Stimulated activated naive CD8-positive, alpha-beta T cell treated with anti-CD3 and anti-CD28 coated beads, Interleukin-15, Interleukin-2, amounts not matched to agents 100 ng/mL and 50 ng/mL, for 24 hours (primary cell): Measurements from ENCODE around the gene ADH1B.

Experiments
- H3K27ac Mint-ChIP-seq: one replicate; pipeline ENCODE4 v1.8.0; 2021; ENCODE audit warnings: mild to moderate bottlenecking, mixed read lengths
- H3K27me3 Mint-ChIP-seq: one replicate; pipeline ENCODE4 v1.8.0; 2021; ENCODE audit warnings: mixed read lengths
- H3K36me3 Mint-ChIP-seq: one replicate; pipeline ENCODE4 v1.8.0; 2021; ENCODE audit warnings: low read depth, mixed read lengths
- H3K4me1 Mint-ChIP-seq: one replicate; pipeline ENCODE4 v1.8.0; 2021; ENCODE audit warnings: low read depth, mixed read lengths
- H3K4me3 Mint-ChIP-seq: one replicate; pipeline ENCODE4 v1.8.0; 2021; ENCODE audit warnings: mild to moderate bottlenecking, mixed read lengths
- H3K9me3 Mint-ChIP-seq: one replicate; pipeline ENCODE4 v1.8.0; 2021; ENCODE audit warnings: mixed read lengths

The ADH1B gene

GRCh38 chr4:99300934-99301333 is 20.3 kb downstream of the ADH1B start:
- Mint-ChIP-seq H3K9me3 (peaks cover 10% of the 10 kb centered on the region), H3K4me1 (no peaks in the 10 kb centered on the region), H3K4me3 (no peak overlapping the region), H3K36me3 (no peaks in the 10 kb centered on the region), H3K27ac (no peak overlapping the region), H3K27me3 (no peaks in the 10 kb centered on the region)

- Mint-ChIP-seq H3K27ac (no peak overlapping the region), H3K36me3 (no peaks in the 10 kb centered on the region), H3K4me1 (no peaks in the 10 kb centered on the region), H3K9me3 (peaks cover 19% of the 10 kb centered on the region), H3K4me3 (no peak overlapping the region), H3K27me3 (peaks cover 14% of the 10 kb centered on the region)
Observed at GRCh38 chr4:99293357-99293756, 27.8 kb downstream of the ADH1B start.

DNA sequence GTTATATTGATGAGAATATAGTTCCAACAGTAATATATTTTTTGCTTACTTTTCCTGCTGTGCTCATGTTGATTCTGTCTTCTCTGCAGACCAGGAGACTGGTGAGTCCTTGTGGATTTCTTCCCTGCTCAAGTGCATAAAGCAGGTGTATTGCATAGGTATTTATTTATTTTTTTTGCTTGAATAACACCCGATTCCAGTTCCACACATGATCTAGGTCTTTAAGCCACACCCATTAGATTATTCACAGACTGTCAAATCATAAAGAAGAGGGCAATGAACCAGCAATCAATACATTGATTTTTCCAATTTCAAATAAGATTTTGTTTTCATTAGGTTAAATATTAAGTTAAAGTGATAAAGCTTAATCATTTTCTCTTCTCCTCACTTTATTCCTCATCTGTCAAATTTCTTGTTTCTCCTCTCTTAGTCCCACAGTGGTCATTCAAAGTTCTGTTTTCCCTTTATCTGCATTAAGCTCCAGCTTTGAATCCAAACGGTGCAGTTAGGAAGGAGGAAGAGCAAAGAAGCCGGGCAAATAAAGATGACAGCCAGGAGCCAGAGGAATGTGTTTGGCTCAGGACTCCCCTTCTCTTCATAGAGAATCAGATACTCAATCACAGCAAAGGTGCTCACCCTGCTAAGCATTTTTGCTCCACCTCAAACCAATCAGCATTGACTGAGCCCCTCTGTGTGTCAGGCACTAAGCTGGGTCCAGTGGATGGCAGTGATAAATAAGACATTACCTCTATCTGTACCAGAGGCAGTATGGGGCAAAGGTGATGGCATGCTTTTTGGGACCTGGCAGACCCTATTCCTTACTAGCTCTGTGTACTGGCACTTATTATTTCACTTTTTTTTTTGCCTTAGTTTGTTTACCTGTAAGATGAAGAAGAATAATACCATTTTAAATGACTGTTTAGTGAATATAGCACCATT is 30.1 kb downstream of the ADH1B start, which contains the start of gene ADH1A:
Gene ADH1A, minus strand, starts transcription at position 138 of the 939 bp plus-strand sequence. Its CDS starts 71 bp downstream, at position 67.
- no peak within 1 kb of the TSS for H3K4me3 Mint-ChIP-seq
- no peaks in the 10 kb centered on the region for H3K4me1 Mint-ChIP-seq
- H3K27ac Mint-ChIP-seq: no peak within 1 kb of the TSS
- H3K36me3 Mint-ChIP-seq: no peaks in the 10 kb centered on the region
- H3K9me3 Mint-ChIP-seq: peaks cover 15% of the 10 kb centered on the region
- H3K27me3 Mint-ChIP-seq: peaks cover 14% of the 10 kb centered on the region

GRCh38 chr4:99285387-99285786 is 35.8 kb downstream of the ADH1B start:
- H3K27ac Mint-ChIP-seq: no peak overlapping the region
- H3K36me3 Mint-ChIP-seq: no peaks in the 10 kb centered on the region
- H3K4me1 Mint-ChIP-seq: no peaks in the 10 kb centered on the region
- H3K9me3 Mint-ChIP-seq: no peaks in the 10 kb centered on the region
- no peak overlapping the region for H3K4me3 Mint-ChIP-seq
- H3K27me3 Mint-ChIP-seq: no peaks in the 10 kb centered on the region

GRCh38 chr4:99282731-99283130 is 38.5 kb downstream of the ADH1B start:
- Mint-ChIP-seq H3K27ac (no peak overlapping the region), H3K9me3 (no peaks in the 10 kb centered on the region), H3K36me3 (no peaks in the 10 kb centered on the region), H3K4me1 (no peaks in the 10 kb centered on the region), H3K27me3 (no peaks in the 10 kb centered on the region), H3K4me3 (no peak overlapping the region)

DNA sequence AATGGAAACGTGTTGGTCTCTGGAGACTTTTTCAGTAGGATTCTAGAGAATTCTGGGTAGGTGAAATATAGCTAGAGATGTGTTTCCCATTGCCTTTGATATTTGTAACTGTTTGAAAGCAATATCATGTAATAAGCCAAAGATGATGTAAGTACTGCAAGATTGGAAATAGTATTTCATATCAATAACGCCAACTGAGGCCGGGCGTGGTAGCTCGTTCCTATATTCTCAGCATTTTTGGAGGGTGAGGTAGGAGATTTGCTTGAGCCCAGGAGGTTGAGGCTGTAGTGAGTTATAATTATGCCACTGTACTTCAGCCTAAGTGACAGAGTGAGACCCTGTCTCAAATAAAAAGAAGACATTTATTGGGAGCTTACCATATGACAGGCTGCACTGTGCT is 39.9 kb downstream of the ADH1B start:
- Mint-ChIP-seq H3K27me3 (no peaks in the 10 kb centered on the region), H3K9me3 (no peaks in the 10 kb centered on the region), H3K36me3 (no peaks in the 10 kb centered on the region), H3K4me1 (no peaks in the 10 kb centered on the region), H3K27ac (no peak overlapping the region), H3K4me3 (no peak overlapping the region)

- H3K4me1 Mint-ChIP-seq: no peaks in the 10 kb centered on the region
Observed at GRCh38 chr4:99276417-99276816, 44.8 kb downstream of the ADH1B start.

DNA sequence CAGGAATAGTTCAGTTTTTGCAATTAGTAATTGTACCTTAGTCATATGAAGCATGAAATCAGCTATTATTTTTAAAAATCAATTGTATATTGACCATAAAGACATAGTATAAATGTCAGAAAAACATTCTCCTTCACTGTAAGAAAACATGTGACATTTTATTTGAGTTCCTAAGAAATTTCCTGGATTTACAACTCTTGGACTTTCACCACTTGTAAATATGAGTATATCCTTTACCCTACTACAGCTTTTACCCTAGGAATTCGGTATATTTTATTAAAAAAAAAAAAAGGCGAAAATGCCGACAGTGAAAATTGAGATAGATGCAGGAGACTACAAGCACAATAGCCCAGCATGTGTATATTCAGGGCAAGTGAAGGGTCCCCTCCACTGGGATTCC is 45.3 kb downstream of the ADH1B start:
- no peaks in the 10 kb centered on the region for H3K36me3 Mint-ChIP-seq
- no peaks in the 10 kb centered on the region for H3K9me3 Mint-ChIP-seq
- H3K4me1 Mint-ChIP-seq: no peaks in the 10 kb centered on the region
- no peak overlapping the region for H3K4me3 Mint-ChIP-seq
- no peak overlapping the region for H3K27ac Mint-ChIP-seq
- H3K27me3 Mint-ChIP-seq: no peaks in the 10 kb centered on the region

More at GRCh38 chr4:99276417-99276816, 44.8 kb downstream of the ADH1B start:
- H3K27ac Mint-ChIP-seq: no peak overlapping the region
- H3K36me3 Mint-ChIP-seq: no peaks in the 10 kb centered on the region
- H3K4me3 Mint-ChIP-seq: no peak overlapping the region
- H3K9me3 Mint-ChIP-seq: no peaks in the 10 kb centered on the region
- H3K27me3 Mint-ChIP-seq: no peaks in the 10 kb centered on the region

GRCh38 chr4:99275050-99275449 is 46.2 kb downstream of the ADH1B start:
- Mint-ChIP-seq H3K27me3 (no peaks in the 10 kb centered on the region), H3K9me3 (no peaks in the 10 kb centered on the region), H3K4me1 (no peaks in the 10 kb centered on the region), H3K27ac (no peak overlapping the region), H3K36me3 (no peaks in the 10 kb centered on the region), H3K4me3 (no peak overlapping the region)

DNA sequence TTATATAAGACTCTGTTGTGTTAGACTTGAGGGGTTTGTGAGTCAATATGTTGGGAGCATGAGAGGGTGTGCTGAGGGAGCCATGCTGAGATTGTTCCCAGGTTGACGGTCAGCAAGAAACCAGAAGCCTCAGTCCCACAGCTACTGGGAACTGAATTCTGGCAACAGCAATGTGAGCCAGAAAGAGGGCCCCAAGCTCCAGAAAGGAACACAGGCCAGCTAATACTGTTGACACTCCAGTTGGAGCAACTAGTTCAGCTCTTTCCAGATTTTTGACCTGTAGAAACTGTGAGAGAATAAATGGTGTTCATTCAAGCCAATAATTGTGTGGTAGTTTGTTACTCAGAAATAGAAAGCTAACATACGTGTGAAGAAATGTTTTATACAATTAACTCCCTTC is 47.5 kb downstream of the ADH1B start:
- Mint-ChIP-seq H3K36me3 (no peaks in the 10 kb centered on the region), H3K4me3 (no peak overlapping the region), H3K27ac (no peak overlapping the region), H3K4me1 (no peaks in the 10 kb centered on the region), H3K27me3 (no peaks in the 10 kb centered on the region), H3K9me3 (no peaks in the 10 kb centered on the region)

GRCh38 chr4:99264927-99265326 is 56.3 kb downstream of the ADH1B start:
- no peaks in the 10 kb centered on the region for H3K36me3 Mint-ChIP-seq
- no peaks in the 10 kb centered on the region for H3K4me1 Mint-ChIP-seq
- H3K27me3 Mint-ChIP-seq: no peaks in the 10 kb centered on the region
- H3K9me3 Mint-ChIP-seq: peaks cover 16% of the 10 kb centered on the region
- no peak overlapping the region for H3K4me3 Mint-ChIP-seq
- no peak overlapping the region for H3K27ac Mint-ChIP-seq
